ENCODE measurements around the gene NBEAL1.
"Not testable (repeated sequence)": the region's sequence is repeated elsewhere in the genome, so short reads cannot be mapped to it uniquely, and the experiment has no call there.

NBEAL1 gene

GRCh38 chr2:203122317-203122986 lies 107.8 kb downstream of the NBEAL1 start:
- FAIRE-seq: peak; percentile 23

DNA sequence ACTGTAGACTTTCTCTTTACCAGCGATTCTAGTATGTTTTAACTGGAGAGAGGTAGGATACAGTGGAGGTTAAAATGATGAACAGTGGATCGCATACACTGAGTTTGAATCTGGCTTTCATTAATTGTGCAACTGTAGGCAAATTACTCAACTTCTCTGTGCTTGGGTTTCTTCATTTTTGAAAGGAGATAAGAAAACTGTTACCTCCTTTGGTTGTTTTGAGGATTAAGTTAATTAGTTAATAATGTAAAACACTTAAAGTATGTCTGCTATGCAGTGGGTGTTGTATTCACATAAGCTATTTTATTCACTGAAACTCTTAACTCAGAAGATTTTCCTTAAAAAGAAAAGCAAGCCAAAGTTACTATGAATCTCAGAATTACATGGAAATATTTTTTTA lies 112.3 kb downstream of the NBEAL1 start:
- no peak for FAIRE-seq

DNA sequence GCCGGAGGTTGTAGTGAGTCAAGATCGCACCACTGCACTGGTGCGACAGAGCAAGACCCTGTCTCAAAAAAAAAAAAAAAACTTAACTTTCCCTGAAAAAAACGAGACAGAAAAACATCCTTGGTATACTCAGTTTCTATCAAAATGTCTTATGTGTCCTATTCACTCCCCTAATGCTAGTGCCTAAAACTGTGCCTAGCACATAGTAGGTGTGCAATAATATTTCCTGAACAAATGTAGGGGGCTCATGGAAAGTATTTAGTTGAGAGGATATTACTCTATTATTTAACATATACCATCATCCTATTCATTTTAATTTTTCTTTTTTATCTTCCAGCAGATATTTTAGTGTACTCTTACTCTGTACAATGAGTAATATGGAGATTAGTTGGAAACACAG lies 120.4 kb downstream of the NBEAL1 start:
- no peak for FAIRE-seq

DNA sequence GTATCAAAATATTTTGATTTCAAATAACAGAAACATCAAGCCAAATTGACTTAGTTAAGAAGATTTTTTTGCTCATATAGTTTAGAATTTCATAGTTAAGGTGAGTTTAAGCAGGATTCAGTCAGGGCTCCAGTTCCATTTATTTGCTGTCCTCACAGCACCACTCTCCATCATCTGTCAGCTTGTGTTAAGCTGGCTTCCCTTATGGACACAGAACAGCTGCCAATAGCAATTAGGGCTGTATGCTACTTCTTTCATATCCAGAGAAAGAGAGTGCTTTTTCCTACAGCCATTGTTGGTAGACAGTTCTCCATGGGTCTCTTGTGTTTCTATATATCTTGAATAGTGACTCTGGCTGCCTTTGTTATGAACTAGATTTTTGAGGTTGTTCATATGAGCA lies 128.7 kb downstream of the NBEAL1 start:
- no peak for FAIRE-seq

DNA sequence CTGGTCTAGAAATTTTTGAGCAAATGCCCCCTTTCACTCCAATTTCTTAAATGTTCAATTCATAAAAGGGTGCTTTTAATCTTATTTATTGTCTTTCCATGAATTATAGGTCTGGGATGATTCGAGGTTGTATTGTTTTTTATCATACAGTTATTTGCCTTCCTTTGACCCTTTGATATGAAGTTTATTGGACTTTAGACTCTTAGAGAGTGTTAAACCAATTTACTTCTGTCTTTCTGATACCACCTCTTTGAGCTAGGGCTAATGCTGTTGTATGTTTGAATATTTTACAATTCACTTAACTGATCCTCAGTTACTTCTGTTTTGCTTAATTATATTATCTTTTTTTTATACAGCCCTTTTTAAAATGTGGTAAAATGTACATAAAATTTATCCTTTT lies 134.5 kb downstream of the NBEAL1 start:
- FAIRE-seq: no peak

DNA sequence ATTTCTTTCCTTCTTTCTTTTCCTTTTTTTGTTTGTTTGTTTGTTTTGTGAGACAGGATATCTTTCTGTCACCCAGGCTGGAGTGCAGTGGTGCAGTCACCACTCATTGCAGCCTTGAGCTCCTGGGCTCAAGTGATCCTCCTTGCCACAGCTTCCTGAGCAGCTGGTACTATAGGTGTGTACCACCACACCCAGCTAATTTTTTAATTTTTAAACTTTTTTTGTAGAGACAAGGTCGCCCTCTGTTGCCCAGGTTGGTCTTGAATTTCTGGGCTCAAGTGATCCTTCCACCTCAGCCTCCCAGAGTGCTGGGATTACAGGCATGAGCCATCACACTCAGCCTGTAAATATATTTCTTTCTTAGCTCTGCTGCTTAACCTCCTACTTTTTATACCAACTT lies 140.7 kb downstream of the NBEAL1 start:
- peak; percentile 59 for FAIRE-seq

DNA sequence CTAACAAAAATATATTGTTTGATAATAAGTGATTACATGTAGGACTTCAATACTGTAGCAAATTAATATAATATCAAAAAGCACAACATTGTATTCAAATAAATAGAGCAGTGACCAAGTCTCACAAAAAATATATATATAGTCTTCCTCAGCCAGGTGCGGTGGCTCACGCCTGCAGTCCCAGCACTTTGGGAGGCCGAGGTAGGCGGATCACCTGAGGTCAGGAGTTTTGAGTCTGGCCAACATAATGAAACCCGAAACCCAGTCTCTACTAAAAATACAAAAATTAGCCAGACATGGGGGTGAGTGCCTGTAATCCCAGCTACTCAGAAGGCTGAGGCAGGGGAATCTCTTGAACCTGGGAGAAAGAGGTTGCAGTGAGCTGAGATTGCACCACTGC lies 148.0 kb downstream of the NBEAL1 start:
- not testable (repeated sequence) for FAIRE-seq

DNA sequence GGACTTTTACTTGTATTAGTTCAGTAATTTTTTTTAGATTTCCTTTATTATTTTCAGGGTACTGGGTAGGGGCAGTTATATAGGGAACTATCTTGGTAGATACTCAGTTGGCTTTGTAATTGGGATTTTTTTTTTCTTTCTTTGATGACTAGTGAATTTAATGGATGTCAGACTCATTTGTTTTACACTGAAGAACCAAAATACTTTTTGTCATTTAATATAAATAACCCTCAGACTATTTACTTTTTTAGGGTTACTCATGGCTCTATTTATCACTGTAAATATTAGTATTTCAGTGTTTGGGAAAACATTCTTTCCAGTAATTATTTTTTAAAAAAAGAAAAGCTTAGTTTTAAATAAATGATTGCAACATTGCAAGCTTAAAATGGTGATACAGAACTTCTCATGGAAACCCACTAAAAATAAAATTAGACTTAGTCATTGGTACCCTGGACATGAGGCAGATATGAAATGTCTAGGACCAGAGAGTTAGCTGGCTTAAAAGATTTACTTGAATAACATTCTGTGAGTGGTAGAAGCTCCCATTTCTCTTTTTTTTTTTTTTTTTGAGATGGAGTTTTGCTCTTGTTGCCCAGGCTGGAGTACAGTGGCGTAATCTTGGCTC lies 149.7 kb downstream of the NBEAL1 start:
- FAIRE-seq: no peak

GRCh38 chr2:203167751-203168150 lies 153.1 kb downstream of the NBEAL1 start:
- no peak for FAIRE-seq

GRCh38 chr2:203170502-203170901 lies 155.8 kb downstream of the NBEAL1 start:
- FAIRE-seq: no peak

GRCh38 chr2:203175371-203175770 lies 160.7 kb downstream of the NBEAL1 start:
- no peak for FAIRE-seq

DNA sequence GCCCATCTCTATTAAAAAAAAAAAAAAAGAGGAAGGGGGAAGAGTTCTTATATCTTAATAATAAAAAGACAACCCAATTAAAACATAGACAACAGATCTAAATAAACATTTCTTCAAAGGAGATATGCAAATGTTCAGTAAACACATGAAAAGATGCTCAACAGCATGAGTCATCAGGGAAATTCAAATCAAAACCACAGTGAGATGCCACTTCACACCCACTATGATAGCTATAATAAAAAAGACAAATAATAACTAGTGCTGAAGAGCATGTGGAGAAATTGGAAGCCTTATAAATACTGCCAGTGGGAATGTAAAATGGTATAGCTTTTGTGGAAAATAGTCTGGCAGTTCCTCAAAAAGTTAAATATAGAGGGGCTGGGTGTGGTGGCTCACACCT lies 162.7 kb downstream of the NBEAL1 start:
- FAIRE-seq: no peak

- no peak for FAIRE-seq
These were observed 171.2 kb downstream of the NBEAL1 start for GRCh38 chr2:203185864-203186263.

- not testable (repeated sequence) for FAIRE-seq
These were observed 175.9 kb downstream of the NBEAL1 start for GRCh38 chr2:203190547-203190946.

DNA sequence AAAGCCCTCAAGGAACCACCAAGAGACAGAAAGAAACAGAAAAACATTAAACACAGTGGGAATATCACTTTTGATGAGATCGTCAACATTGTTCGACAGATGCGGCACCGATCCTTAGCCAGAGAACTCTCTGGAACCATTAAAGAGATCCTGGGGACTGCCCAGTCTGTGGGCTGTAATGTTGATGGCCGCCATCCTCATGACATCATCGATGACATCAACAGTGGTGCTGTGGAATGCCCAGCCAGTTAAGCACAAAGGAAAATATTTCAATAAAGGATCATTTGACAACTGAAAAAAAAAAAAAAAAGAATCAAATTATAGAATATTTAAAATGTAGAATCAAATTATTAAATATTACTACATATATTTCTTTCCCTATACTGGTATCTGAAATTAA lies 176.4 kb downstream of the NBEAL1 start:
- FAIRE-seq: not testable (repeated sequence)

DNA sequence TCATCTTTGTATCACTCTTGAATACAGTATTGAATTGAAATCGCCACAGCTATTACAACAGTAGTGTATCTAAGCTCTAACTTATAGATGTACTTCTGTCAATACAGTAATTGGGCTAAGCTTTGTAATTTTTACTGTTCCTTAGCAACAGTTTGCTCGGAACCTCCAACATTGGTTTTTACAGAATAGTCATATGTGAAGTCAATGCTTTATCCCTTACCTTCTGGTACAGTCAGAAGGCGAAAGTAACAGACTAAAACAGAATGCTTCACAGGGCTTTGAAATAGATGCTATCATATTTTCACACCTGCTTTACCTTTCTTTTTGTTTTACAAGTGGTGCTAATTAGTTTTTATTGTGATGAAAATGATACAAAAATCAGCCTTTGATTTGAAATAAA lies 177.3 kb downstream of the NBEAL1 start:
- FAIRE-seq: no peak

DNA sequence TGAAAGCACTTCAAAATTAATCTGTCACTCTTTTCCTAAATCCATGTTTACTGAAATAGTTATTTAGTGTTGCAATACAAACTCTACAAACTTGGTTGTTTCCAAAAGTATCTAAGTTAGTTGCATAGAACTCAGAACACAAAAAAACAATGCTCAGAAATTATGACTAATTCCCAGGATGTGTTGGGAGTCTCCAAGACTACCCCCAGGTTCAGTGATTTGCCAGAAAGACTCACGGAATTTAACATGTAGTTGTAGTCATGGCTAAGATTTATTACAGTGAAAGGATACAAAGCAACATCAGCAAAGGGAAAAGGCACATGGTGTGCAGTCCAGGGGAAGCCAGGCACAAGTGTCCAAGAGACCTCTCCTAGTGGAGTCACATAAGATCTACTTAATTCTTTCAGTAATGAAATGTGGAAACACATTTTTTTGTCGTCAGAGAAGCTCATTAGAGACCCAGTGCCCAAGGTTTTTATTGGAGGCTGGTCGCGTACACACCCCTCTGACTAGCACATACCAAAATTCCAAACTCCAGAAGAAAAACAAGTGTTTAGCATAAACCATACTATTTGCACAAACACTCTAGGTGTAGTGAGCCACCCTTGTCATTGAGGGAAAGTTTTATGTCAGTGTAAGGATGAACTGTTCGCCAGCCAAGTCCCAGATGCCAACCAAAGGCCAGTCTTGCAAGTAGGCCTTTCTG lies 180.8 kb downstream of the NBEAL1 start:
- no peak for FAIRE-seq

DNA sequence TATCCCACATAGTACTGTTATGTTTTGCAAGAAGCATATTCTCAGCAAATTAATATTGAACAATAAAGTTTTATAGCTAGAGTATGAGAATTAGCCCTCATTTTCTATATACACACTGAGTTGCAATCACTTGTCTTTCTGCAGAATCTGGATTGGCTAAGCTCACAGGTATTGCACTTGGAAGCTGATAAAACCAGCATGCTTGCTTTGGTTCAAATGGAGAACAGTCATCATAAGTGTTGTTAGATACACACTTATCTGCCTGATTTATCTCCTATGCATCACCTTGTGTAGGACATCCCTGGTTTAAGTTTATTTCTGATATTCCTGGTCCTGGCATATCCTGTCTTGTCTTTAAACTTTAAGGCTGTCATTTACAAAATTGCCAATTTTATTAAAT lies 186.2 kb downstream of the NBEAL1 start:
- no peak for FAIRE-seq

- peak; percentile 37 for FAIRE-seq
These were observed 186.8 kb downstream of the NBEAL1 start for GRCh38 chr2:203201426-203201825.

DNA sequence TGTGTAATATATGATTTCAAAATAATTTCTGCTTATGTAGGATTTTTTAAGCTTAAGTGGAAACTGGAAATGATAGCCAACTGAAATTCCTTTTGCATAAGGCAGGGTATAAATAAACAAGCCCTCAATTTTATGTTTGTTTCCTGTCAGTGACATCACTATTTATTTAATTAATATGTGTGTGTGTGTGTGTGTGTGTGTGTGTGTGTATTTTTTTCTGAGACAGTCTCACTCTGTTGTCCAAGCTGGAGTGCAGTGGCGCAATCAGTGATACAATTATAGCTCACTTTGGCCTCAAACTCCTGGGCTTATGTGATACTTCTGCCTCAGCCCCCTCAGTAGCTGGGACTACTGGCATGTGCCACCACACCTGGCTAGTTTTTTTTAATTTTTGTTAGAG lies 194.9 kb downstream of the NBEAL1 start:
- FAIRE-seq: no peak

- peak; percentile 88 for FAIRE-seq
These were observed 210.9 kb downstream of the NBEAL1 start for GRCh38 chr2:203225423-203226039.

- FAIRE-seq: not testable (repeated sequence)
These were observed 215.0 kb downstream of the NBEAL1 start for GRCh38 chr2:203229674-203230073.

DNA sequence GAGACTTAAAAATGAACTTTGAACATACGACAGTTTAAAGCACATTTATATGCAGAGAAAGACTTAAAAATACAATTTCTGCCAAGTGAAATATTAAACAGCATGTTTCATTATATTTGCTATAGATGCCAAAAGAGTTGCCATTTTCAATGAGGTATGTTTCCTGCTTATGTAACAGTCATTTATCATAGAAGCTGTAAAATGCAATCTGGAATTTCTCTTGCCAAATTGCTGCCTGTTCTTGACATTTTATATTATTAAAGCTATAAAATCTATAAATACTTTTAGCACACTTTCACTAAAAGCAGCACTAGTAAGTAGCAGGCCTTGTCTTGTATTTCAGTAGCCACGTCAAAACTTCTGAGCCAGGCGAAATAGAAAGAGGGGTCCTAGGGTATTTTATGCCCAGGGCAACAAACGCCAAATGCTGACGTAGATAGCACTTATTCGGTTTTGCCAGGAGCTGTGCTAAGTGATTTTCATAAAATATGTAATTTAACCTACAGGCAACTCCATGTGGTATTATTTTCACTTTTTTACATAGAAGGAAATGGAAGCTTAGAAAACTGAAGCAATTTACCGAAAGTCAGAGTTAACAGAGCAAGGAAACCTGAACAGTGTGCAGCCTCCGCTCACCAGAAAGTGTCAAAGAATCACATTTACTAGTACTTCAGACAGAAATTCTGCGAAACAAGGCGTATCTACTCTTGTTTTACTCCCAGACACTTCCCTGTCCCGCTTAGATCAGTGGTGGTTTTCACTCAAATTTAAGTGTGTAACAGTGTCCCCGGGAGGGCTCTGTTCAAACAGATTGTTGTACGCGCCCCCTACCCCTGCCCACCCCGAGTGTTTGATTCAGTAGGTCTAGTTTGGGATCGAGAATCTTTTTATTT lies 222.9 kb downstream of the NBEAL1 start:
- FAIRE-seq: no peak

Measured in G401.6 (cell line).